Kidney (tissue), 22 donors: ENCODE measurements around the gene ACAA2. TPM values are rescaled to one million over a fixed set of nuclear protein-coding genes. Genes with fewer than 3 reads are reported as not detected.

ENCODE experiments used
- DNase-seq, 5 donors: peaks; one replicate each; pipeline ENCODE4 v3.0.0-alpha.2; 2013 to 2020
- FAIRE-seq: peaks from 2 replicates; lab custom pipeline; 2012; peaks lifted over from hg19 to GRCh38; lab: Jason Lieb, UNC
- H3K27ac ChIP-seq, 2 donors: one replicate each; pipeline ENCODE4 v1.7.0; 2013; ENCODE audit warnings: low read depth in 2 of 2, low read length in 2 of 2, inconsistent platforms in 1 of 2
- H3K27me3 ChIP-seq: one replicate; pipeline ENCODE4 v1.7.1; 2013; ENCODE audit warnings: low read length, inconsistent platforms; ENCODE audit not compliant: control insufficient read depth, insufficient read depth
- H3K36me3 ChIP-seq, 3 donors: one replicate each; pipeline versions ENCODE4 v1.7.0 to v1.7.1; 2013; ENCODE audit warnings: low read length in 3 of 3, control low read depth in 1 of 3, inconsistent platforms in 1 of 3; ENCODE audit not compliant: insufficient read depth in 3 of 3, control insufficient read depth in 2 of 3
- H3K4me1 ChIP-seq, 3 donors: one replicate each; pipeline versions ENCODE4 v1.7.0 to v1.7.1; 2013; ENCODE audit warnings: low read length in 3 of 3, inconsistent platforms in 1 of 3, low read depth in 1 of 3; ENCODE audit not compliant: control insufficient read depth in 2 of 3, insufficient read depth in 2 of 3
- H3K4me3 ChIP-seq, 3 donors: one replicate each; pipeline versions ENCODE4 v1.7.0 to v1.8.1; 2013; ENCODE audit warnings: low read length in 3 of 3, control low read depth in 1 of 3, inconsistent platforms in 1 of 3
- H3K9ac ChIP-seq, 3 donors: one replicate each; pipeline versions ENCODE4 v1.7.0 to v1.7.1; 2013; ENCODE audit warnings: low read length in 3 of 3, control low read depth in 1 of 3, inconsistent platforms in 1 of 3
- H3K9me3 ChIP-seq, 3 donors: one replicate each; pipeline versions ENCODE4 v1.7.0 to v1.7.1; 2013; ENCODE audit warnings: low read length in 3 of 3, control low read depth in 1 of 3, inconsistent platforms in 1 of 3; ENCODE audit not compliant: control insufficient read depth in 2 of 3, insufficient read depth in 1 of 3
- intact Hi-C: fragments of 100-400 bp; cut with DNase I; formaldehyde crosslinking; loops from one replicate; pipeline ENCODE4 v1.11.1; 2022
- long read RNA-seq, 10 donors: library from polyadenylated mRNA in 1 of 10; unstranded in 1 of 10; transcript quantifications; one replicate each; pipeline ENCODE4 v2.0.0 and lab custom pipeline, GENCODE V29; 2021 to 2026
- polyA plus RNA-seq: library from polyadenylated mRNA; stranded (reverse); fragments of 350-450 nt; fragmentation: Illumina TruSeq; extraction: RNeasy Lipid Tissue Mini Kit (QIAGEN cat#74804); gene quantifications from one replicate; pipeline ENCODE4 v1.2.3, GENCODE V29; 2014; ENCODE audit warnings: low read depth, low replicate concordance; ENCODE audit not compliant: insufficient read depth
- total RNA-seq: library from RNA; stranded (reverse); fragmentation: NEBNext Ultra II Directional; extraction: Animal tissue kit (Norgen Biotek cat#: 25700); gene quantifications from one replicate; pipeline ENCODE4 v1.2.1, GENCODE V29; 2021
- TF ChIP-seq, protein P1 (sequence below): IDR thresholded peaks from 3 replicates; pipeline ENCODE4 v1.5.1; 2012; ENCODE audit warnings: mild to moderate bottlenecking, moderate library complexity, borderline replicate concordance; ENCODE audit not compliant: insufficient read depth; ENCODE audit errors: extremely low read depth
- donor health status: control.
- donor health status: control.
- donor health status: control.
- donor health status: control.
- donor health status: control.
- donor health status: DM: yes; HTN: yes; CAD: no.
- donor health status: Normal renal cell carcinoma (clear cell type).

The ACAA2 gene, protein sequence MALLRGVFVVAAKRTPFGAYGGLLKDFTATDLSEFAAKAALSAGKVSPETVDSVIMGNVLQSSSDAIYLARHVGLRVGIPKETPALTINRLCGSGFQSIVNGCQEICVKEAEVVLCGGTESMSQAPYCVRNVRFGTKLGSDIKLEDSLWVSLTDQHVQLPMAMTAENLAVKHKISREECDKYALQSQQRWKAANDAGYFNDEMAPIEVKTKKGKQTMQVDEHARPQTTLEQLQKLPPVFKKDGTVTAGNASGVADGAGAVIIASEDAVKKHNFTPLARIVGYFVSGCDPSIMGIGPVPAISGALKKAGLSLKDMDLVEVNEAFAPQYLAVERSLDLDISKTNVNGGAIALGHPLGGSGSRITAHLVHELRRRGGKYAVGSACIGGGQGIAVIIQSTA
- total RNA-seq (115 TPM), polyA plus RNA-seq (566 TPM)
- long read RNA-seq, donor 1, transcript ACAA2-201 (10 exons, 3,350 nt) = major isoform, 25 of 121 reads
- long read RNA-seq, donor 1, transcript ACAA2-207 (2 exons, 1,850 nt) = minor isoform, 9 of 121 reads
- long read RNA-seq, donor 1, partial matches to known transcripts = 85 of 121 reads
- long read RNA-seq, donor 1, other reads (novel, unspliced or antisense) = 0 of 121 reads
- long read RNA-seq, donor 2, transcript ACAA2-207 (2 exons, 1,850 nt) = minor isoform, 6 of 137 reads
- long read RNA-seq, donor 2, transcript ACAA2-201 (10 exons, 3,350 nt) = major isoform, 30 of 137 reads
- long read RNA-seq, donor 2, partial matches to known transcripts = 100 of 137 reads
- long read RNA-seq, donor 2, other reads (novel, unspliced or antisense) = 0 of 137 reads
- long read RNA-seq, donor 3, transcript ACAA2-207 (2 exons, 1,850 nt) = minor isoform, 11 of 302 reads
- long read RNA-seq, donor 3, transcript ACAA2-201 (10 exons, 3,350 nt) = major isoform, 67 of 302 reads
- long read RNA-seq, donor 3, partial matches to known transcripts = 201 of 302 reads
- long read RNA-seq, donor 3, other reads (novel, unspliced or antisense) = 19 of 302 reads
- long read RNA-seq, donor 4, transcript ACAA2-205 (10 exons, 1,657 nt) = minor isoform, 7 of 129 reads
- long read RNA-seq, donor 4, transcript ACAA2-201 (10 exons, 3,350 nt) = major isoform, 36 of 129 reads
- long read RNA-seq, donor 4, partial matches to known transcripts = 83 of 129 reads
- long read RNA-seq, donor 4, other reads (novel, unspliced or antisense) = 0 of 129 reads
- long read RNA-seq, donor 5, partial matches to known transcripts = 0 of 7 reads
- long read RNA-seq, donor 5, other reads (novel, unspliced or antisense) = 0 of 7 reads
- long read RNA-seq, donor 6, transcript ACAA2-207 (2 exons, 1,850 nt) = minor isoform, 14 of 187 reads
- long read RNA-seq, donor 6, transcript ACAA2-201 (10 exons, 3,350 nt) = major isoform, 36 of 187 reads
- long read RNA-seq, donor 6, transcript ACAA2-205 (10 exons, 1,657 nt) = minor isoform, 9 of 187 reads
- long read RNA-seq, donor 6, partial matches to known transcripts = 125 of 187 reads
- long read RNA-seq, donor 6, other reads (novel, unspliced or antisense) = 0 of 187 reads
- long read RNA-seq, donor 7, transcript ACAA2-201 (10 exons, 3,350 nt) = major isoform, 91 of 116 reads
- long read RNA-seq, donor 7, transcript ACAA2-205 (10 exons, 1,657 nt) = minor isoform, 5 of 116 reads
- long read RNA-seq, donor 7, partial matches to known transcripts = 6 of 116 reads
- long read RNA-seq, donor 7, other reads (novel, unspliced or antisense) = 13 of 116 reads
- long read RNA-seq, donor 8, transcript ACAA2-205 (10 exons, 1,657 nt) = minor isoform, 7 of 100 reads
- long read RNA-seq, donor 8, transcript ACAA2-201 (10 exons, 3,350 nt) = major isoform, 25 of 100 reads
- long read RNA-seq, donor 8, partial matches to known transcripts = 61 of 100 reads
- long read RNA-seq, donor 8, other reads (novel, unspliced or antisense) = 5 of 100 reads
- long read RNA-seq, donor 9, transcript ACAA2-207 (2 exons, 1,850 nt) = minor isoform, 6 of 52 reads
- long read RNA-seq, donor 9, transcript ACAA2-201 (10 exons, 3,350 nt) = major isoform, 20 of 52 reads
- long read RNA-seq, donor 9, partial matches to known transcripts = 24 of 52 reads
- long read RNA-seq, donor 9, other reads (novel, unspliced or antisense) = 0 of 52 reads
- long read RNA-seq, donor 10, transcript ACAA2-207 (2 exons, 1,850 nt) = minor isoform, 17 of 167 reads
- long read RNA-seq, donor 10, transcript ACAA2-201 (10 exons, 3,350 nt) = major isoform, 34 of 167 reads
- long read RNA-seq, donor 10, partial matches to known transcripts = 114 of 167 reads
- long read RNA-seq, donor 10, other reads (novel, unspliced or antisense) = 0 of 167 reads

DNA sequence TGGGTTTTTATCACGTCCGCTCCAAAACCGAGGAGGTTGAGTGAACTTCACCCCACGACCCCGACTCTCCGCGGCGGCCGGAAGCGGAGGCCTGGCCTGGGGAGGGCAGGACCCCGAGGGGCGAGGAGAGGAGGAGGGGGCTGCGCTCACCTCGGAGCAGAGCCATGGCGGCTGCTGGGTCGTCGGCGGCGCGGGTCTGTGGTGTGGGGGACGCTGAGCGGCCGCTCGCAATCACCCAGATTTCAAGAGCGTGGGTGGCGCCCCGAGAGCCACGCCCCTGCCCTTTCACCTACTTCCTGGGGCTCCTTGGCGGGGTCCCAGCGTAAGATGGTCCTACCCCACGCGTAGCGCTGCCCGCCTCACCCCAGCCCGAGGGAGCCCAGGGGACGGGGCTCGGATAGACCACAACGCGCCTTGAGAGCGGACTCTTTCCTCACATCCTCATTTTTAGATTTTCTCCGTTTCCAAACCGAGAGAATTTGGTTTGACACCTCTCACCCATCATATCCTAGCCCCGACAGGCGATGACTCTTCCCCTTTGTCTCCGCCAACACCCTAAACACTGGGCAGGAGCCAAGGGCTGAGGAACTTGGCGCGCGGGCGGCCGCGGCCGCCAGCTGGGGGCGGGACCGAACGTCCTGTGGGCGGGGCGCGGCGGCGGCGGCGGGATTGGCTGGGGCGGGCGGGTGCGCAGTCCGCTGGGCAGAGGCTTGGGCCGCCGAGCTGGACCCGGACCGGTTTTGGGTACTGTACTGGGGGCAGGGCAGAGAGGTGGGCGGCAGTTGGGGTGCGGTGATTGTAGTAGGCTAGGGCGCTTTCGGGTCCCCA, at the start of gene ACAA2:
Gene ACAA2, minus strand, starts transcription at position 215 of the 828 bp plus-strand sequence. Its CDS starts 49 bp downstream, at position 166.
- peak; percentile 87 to 95 (median 91) for DNase-seq
- H3K9ac ChIP-seq = peak within 1 kb of the TSS; percentile 81 to 91 (median 85)
- no peaks in the 10 kb centered on the region for H3K36me3 ChIP-seq
- peak within 1 kb of the TSS; percentile 68 to 98 (median 79) for H3K4me3 ChIP-seq
- FAIRE-seq = no peak
- intact Hi-C loops = no loop called here
- TF ChIP-seq, protein P1, sequence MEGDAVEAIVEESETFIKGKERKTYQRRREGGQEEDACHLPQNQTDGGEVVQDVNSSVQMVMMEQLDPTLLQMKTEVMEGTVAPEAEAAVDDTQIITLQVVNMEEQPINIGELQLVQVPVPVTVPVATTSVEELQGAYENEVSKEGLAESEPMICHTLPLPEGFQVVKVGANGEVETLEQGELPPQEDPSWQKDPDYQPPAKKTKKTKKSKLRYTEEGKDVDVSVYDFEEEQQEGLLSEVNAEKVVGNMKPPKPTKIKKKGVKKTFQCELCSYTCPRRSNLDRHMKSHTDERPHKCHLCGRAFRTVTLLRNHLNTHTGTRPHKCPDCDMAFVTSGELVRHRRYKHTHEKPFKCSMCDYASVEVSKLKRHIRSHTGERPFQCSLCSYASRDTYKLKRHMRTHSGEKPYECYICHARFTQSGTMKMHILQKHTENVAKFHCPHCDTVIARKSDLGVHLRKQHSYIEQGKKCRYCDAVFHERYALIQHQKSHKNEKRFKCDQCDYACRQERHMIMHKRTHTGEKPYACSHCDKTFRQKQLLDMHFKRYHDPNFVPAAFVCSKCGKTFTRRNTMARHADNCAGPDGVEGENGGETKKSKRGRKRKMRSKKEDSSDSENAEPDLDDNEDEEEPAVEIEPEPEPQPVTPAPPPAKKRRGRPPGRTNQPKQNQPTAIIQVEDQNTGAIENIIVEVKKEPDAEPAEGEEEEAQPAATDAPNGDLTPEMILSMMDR = no peak
- no peaks in the 10 kb centered on the region for H3K27me3 ChIP-seq
- H3K4me1 ChIP-seq = peaks cover 0 to 6% (median 2%) of the 10 kb centered on the region in 3 donors
- H3K9me3 ChIP-seq = peaks cover 0 to 4% (median 4%) of the 10 kb centered on the region in 3 donors
- peak within 1 kb of the TSS; percentile 98 to 99 for H3K27ac ChIP-seq

DNA sequence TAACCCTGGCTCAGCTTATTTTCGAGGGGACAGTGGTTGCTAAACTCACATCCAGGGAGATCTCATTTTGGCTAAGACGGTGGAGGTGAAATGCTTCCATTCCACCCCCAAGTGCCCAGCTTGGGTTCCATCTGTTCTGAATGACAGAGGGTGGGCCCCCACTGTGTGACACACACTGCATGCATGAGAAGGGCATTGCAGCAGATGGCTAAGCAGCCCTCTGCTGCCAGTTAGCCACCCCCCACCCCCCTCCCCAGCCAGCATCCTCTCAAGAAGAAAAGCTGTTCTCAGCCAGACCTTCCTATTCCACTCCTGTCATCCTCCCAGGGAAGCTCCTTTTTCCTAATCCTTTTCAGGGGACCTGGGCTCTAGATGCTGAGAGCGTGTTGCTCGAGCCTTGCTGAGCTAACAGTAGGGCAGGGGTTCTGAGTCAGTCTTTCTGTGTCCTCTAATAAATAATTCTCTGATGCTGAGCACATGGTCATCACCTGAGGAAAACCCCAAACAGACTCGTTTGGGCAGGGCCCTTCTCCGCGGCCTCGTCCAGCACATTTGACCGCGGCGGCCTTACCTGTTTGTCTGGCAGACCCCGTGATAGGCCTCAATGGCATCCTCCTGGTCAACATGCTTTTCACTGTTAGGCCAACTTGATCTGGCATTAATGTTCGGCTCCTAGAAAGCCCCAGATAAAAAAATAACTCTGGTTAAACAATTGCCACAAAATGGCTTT, 49.5 kb upstream of the ACAA2 start:
- TF ChIP-seq, protein P1 = no peak
- Histone ChIP-seq H3K27ac (no peak overlapping the region), H3K27me3 (no peaks in the 10 kb centered on the region), H3K4me1 (peaks cover 0 to 6% (median 4%) of the 10 kb centered on the region in 3 donors), H3K9me3 (no peaks in the 10 kb centered on the region), H3K9ac (no peak overlapping the region), H3K36me3 (peaks cover 0 to 3% (median 0%) of the 10 kb centered on the region in 3 donors), H3K4me3 (no peak overlapping the region)
- DNase-seq (no peak), FAIRE-seq (no peak)
- intact Hi-C loops = loop anchor here (10.0 kb wide), 1 partner anchor 348 kb away; no protein-coding TSS in a partner anchor
